MM.1S (cell line): Measurements from ENCODE around the gene DMBX1.

ENCODE experiments used
- DNase-seq: peaks from one replicate; pipeline ENCODE4 v3.0.0-alpha.2; 2015
- H2AFZ ChIP-seq: fragments of 300-600 bp; sonication (generic); 2 replicates; pipeline ENCODE4 v1.6.0; 2016; ENCODE audit warnings: antibody characterized with exemption, low read length
- H3F3A ChIP-seq: fragments of 300-600 bp; sonication (generic); 2 replicates; pipeline ENCODE4 v1.6.1; 2016; ENCODE audit warnings: mild to moderate bottlenecking, antibody characterized with exemption, low read length, moderate library complexity, mixed read lengths; ENCODE audit not compliant: insufficient read depth
- H3K27ac ChIP-seq: fragments of 300-600 bp; sonication (generic); 2 replicates; pipeline ENCODE4 v1.5.1; 2016; ENCODE audit warnings: mild to moderate bottlenecking, low read length
- H3K27me3 ChIP-seq: fragments of 300-600 bp; sonication (generic); replicated peaks from 2 replicates; pipeline ENCODE4 v1.6.0; 2016; ENCODE audit warnings: low read length; ENCODE audit not compliant: insufficient read depth
- H3K36me3 ChIP-seq: fragments of 300-600 bp; sonication (generic); replicated peaks from 2 replicates; pipeline ENCODE4 v1.6.1; 2016; ENCODE audit warnings: mild to moderate bottlenecking, low read length, mixed read lengths; ENCODE audit not compliant: insufficient read depth
- H3K4me1 ChIP-seq: fragments of 300-600 bp; sonication (generic); 2 replicates; pipeline ENCODE4 v1.6.1; 2016; ENCODE audit warnings: low read length, mixed read lengths
- H3K4me2 ChIP-seq: fragments of 300-600 bp; sonication (generic); 2 replicates; pipeline ENCODE4 v1.6.0; 2016; ENCODE audit warnings: low read depth, low read length
- H3K4me3 ChIP-seq: fragments of 300-600 bp; sonication (generic); 2 replicates; pipeline ENCODE4 v1.5.1; 2016; ENCODE audit warnings: low read length, mixed read lengths
- H3K79me2 ChIP-seq: fragments of 300-600 bp; sonication (generic); 2 replicates; pipeline ENCODE4 v1.6.1; 2016; ENCODE audit warnings: mixed run types, low read length, mixed read lengths
- H3K9ac ChIP-seq: fragments of 300-600 bp; sonication (generic); 2 replicates; pipeline ENCODE4 v1.6.1; 2016; ENCODE audit warnings: low read length, mixed read lengths
- H3K9me2 ChIP-seq: fragments of 300-600 bp; sonication (generic); replicated peaks from 2 replicates; pipeline ENCODE4 v1.6.1; 2016; ENCODE audit warnings: mild to moderate bottlenecking, low read length, mixed read lengths; ENCODE audit not compliant: insufficient read depth
- H3K9me3 ChIP-seq: fragments of 300-600 bp; sonication (generic); replicated peaks from 2 replicates; pipeline ENCODE4 v1.6.1; 2016; ENCODE audit warnings: mild to moderate bottlenecking, low read length, mixed read lengths; ENCODE audit not compliant: insufficient read depth
- H4K20me1 ChIP-seq: fragments of 300-600 bp; sonication (generic); 2 replicates; pipeline ENCODE4 v1.6.1; 2016; ENCODE audit warnings: mild to moderate bottlenecking, low read length, moderate library complexity, mixed read lengths; ENCODE audit not compliant: insufficient read depth
- EZH2 ChIP-seq: fragments of 300-600 bp; sonication (generic); optimal IDR thresholded peaks from 2 replicates; pipeline ENCODE3; 2017; ENCODE audit warnings: low read depth, mild to moderate bottlenecking, antibody characterized with exemption, low read length, mixed read lengths
- EZH2phosphoT487 ChIP-seq: fragments of 300-600 bp; sonication (generic); IDR thresholded peaks from 2 replicates; pipeline ENCODE4 v1.6.1; 2018; ENCODE audit warnings: antibody characterized with exemption, low read length
- TF ChIP-seq, protein P1 (sequence below): fragments of 300-600 bp; sonication (generic); IDR thresholded peaks from 2 replicates; pipeline ENCODE4 v1.5.1; 2016; ENCODE audit warnings: antibody characterized with exemption, low read length, mixed read lengths

DMBX1 gene

DNA sequence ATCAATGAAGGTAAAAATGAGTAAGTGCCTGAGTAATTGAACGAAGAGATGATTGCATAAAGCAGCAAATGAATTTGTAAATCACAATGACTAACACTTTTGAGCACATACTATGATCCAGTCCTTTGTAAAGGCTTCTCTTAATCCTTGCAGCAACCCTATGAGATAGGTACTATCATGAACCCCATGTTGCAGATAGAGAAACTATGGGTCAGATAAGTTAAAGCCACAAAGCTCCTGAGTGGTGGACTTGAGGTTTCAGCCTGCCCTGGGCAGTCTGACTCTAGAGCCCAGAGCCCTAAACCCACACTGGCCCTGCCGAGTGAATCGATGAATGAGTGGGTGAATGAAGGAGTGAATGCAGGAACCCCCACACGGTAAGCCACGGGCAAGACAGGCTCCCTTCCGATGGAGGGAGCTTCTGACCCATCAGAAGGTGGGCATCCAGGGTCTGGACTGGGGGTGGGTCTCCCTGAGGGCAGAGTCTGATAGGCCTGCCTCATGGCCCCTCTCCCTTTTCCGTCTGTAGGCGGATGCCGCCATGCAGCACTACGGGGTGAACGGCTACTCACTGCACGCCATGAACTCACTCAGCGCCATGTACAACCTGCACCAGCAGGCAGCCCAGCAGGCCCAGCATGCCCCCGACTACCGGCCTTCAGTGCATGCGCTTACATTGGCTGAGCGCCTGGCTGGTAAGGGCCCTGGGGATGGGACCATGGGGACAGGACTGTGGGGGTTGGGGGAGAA, 17.0 kb downstream of the DMBX1 start:
- no peak for DNase-seq
- TF ChIP-seq, protein P1, sequence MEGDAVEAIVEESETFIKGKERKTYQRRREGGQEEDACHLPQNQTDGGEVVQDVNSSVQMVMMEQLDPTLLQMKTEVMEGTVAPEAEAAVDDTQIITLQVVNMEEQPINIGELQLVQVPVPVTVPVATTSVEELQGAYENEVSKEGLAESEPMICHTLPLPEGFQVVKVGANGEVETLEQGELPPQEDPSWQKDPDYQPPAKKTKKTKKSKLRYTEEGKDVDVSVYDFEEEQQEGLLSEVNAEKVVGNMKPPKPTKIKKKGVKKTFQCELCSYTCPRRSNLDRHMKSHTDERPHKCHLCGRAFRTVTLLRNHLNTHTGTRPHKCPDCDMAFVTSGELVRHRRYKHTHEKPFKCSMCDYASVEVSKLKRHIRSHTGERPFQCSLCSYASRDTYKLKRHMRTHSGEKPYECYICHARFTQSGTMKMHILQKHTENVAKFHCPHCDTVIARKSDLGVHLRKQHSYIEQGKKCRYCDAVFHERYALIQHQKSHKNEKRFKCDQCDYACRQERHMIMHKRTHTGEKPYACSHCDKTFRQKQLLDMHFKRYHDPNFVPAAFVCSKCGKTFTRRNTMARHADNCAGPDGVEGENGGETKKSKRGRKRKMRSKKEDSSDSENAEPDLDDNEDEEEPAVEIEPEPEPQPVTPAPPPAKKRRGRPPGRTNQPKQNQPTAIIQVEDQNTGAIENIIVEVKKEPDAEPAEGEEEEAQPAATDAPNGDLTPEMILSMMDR = no peak
- TF ChIP-seq EZH2phosphoT487 (no peak), EZH2 (no peak)
- Histone ChIP-seq H4K20me1 (no peaks in the 10 kb centered on the region), H3K79me2 (no peaks in the 10 kb centered on the region), H3K27me3 (peaks cover 3% of the 10 kb centered on the region), H3K9ac (no peak overlapping the region), H3F3A (no peaks in the 10 kb centered on the region), H3K4me1 (no peaks in the 10 kb centered on the region), H3K4me3 (no peak overlapping the region), H3K9me2 (no peaks in the 10 kb centered on the region), H3K27ac (no peak overlapping the region), H2AFZ (no peak overlapping the region), H3K36me3 (no peaks in the 10 kb centered on the region), H3K9me3 (no peaks in the 10 kb centered on the region), H3K4me2 (no peak overlapping the region)

GRCh38 chr1:46508757-46509156, 19.1 kb downstream of the DMBX1 start:
- no peaks in the 10 kb centered on the region for H3K36me3 ChIP-seq
- H3K4me2 ChIP-seq = no peak overlapping the region
- H3K79me2 ChIP-seq = no peaks in the 10 kb centered on the region
- peaks cover 23% of the 10 kb centered on the region for H3K27me3 ChIP-seq
- H3K9ac ChIP-seq = no peak overlapping the region
- H3K27ac ChIP-seq = no peak overlapping the region
- no peaks in the 10 kb centered on the region for H3K9me3 ChIP-seq
- TF ChIP-seq, protein P1 = no peak
- TF ChIP-seq EZH2 = no peak
- no peaks in the 10 kb centered on the region for H3K4me1 ChIP-seq
- H3K9me2 ChIP-seq = no peaks in the 10 kb centered on the region
- H2AFZ ChIP-seq = no peak overlapping the region
- H3F3A ChIP-seq = no peaks in the 10 kb centered on the region
- DNase-seq = no peak
- no peaks in the 10 kb centered on the region for H4K20me1 ChIP-seq
- no peak overlapping the region for H3K4me3 ChIP-seq

GRCh38 chr1:46510341-46510997, 20.8 kb downstream of the DMBX1 start:
- peaks cover 23% of the 10 kb centered on the region for H3K27me3 ChIP-seq
- no peaks in the 10 kb centered on the region for H3K36me3 ChIP-seq
- no peak overlapping the region for H3K4me3 ChIP-seq
- no peak overlapping the region for H3K9ac ChIP-seq
- H3F3A ChIP-seq = no peaks in the 10 kb centered on the region
- no peak for DNase-seq
- no peak overlapping the region for H3K4me2 ChIP-seq
- H3K9me2 ChIP-seq = no peaks in the 10 kb centered on the region
- H3K27ac ChIP-seq = no peak overlapping the region
- no peaks in the 10 kb centered on the region for H3K79me2 ChIP-seq
- no peaks in the 10 kb centered on the region for H4K20me1 ChIP-seq
- H3K9me3 ChIP-seq = no peaks in the 10 kb centered on the region
- no peaks in the 10 kb centered on the region for H3K4me1 ChIP-seq
- TF ChIP-seq, protein P1 = no peak
- TF ChIP-seq EZH2phosphoT487 = no peak
- TF ChIP-seq EZH2 = no peak
- no peak overlapping the region for H2AFZ ChIP-seq
